ENCODE data around the gene PLEK.

DNA sequence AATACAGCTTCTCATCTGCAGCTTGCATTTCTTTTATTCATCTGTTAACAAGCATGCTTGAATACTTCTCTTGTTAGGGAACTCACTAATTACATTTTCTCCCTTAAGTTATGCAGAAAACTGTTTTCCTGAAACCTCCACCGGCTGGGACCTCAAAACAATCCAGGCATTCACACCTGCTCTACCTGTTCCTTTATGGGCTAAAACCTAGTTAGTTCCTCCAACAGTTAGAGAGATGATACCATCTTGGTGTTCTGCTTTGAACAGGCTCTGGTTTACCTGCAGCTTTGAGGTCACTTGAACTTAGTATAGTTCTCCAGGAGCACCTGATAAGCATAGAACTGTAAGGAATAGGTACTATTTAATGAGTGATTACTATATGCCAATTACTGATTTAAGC is 6.1 kb downstream of the PLEK start:
- TF ChIP-seq, protein P1, sequence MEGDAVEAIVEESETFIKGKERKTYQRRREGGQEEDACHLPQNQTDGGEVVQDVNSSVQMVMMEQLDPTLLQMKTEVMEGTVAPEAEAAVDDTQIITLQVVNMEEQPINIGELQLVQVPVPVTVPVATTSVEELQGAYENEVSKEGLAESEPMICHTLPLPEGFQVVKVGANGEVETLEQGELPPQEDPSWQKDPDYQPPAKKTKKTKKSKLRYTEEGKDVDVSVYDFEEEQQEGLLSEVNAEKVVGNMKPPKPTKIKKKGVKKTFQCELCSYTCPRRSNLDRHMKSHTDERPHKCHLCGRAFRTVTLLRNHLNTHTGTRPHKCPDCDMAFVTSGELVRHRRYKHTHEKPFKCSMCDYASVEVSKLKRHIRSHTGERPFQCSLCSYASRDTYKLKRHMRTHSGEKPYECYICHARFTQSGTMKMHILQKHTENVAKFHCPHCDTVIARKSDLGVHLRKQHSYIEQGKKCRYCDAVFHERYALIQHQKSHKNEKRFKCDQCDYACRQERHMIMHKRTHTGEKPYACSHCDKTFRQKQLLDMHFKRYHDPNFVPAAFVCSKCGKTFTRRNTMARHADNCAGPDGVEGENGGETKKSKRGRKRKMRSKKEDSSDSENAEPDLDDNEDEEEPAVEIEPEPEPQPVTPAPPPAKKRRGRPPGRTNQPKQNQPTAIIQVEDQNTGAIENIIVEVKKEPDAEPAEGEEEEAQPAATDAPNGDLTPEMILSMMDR (IDR thresholded peaks at IDR 0.05 in 2 of 3, conservative IDR thresholded peaks at IDR 0.05 in 1 of 3; ENCODE audit: control insufficient read depth in 2 of 3, extremely low read depth in 1 of 3, insufficient read depth in 1 of 3, low read depth in 3 of 3, low read length in 3 of 3): no peak
- TF ChIP-seq TAF1 (IDR thresholded peaks at IDR 0.05; ENCODE audit: borderline replicate concordance, low read depth, low read length) (no peak), BCL11A (IDR thresholded peaks at IDR 0.05; ENCODE audit: low read depth, low read length) (no peak), NRF1 (conservative IDR thresholded peaks at IDR 0.05; ENCODE audit: low read depth, low read length) (no peak), HCFC1 (IDR thresholded peaks at IDR 0.05; ENCODE audit: low read length) (no peak), EZH2 (IDR thresholded peaks at IDR 0.05; ENCODE audit: borderline replicate concordance, control insufficient read depth, low read depth, low read length) (no peak), POLR2A (IDR thresholded peaks at IDR 0.05; ENCODE audit: low read depth, low read length) (no peak), IRF4 (IDR thresholded peaks at IDR 0.05; ENCODE audit: low read depth, low read length) (no peak), TARDBP (IDR thresholded peaks at IDR 0.05; ENCODE audit: borderline replicate concordance) (no peak), POLR2AphosphoS5 (IDR thresholded peaks at IDR 0.05; ENCODE audit: low read length) (peak; percentile 56; the same call in 1 of the 2 replicates)
- TF ChIP-seq, protein P2, sequence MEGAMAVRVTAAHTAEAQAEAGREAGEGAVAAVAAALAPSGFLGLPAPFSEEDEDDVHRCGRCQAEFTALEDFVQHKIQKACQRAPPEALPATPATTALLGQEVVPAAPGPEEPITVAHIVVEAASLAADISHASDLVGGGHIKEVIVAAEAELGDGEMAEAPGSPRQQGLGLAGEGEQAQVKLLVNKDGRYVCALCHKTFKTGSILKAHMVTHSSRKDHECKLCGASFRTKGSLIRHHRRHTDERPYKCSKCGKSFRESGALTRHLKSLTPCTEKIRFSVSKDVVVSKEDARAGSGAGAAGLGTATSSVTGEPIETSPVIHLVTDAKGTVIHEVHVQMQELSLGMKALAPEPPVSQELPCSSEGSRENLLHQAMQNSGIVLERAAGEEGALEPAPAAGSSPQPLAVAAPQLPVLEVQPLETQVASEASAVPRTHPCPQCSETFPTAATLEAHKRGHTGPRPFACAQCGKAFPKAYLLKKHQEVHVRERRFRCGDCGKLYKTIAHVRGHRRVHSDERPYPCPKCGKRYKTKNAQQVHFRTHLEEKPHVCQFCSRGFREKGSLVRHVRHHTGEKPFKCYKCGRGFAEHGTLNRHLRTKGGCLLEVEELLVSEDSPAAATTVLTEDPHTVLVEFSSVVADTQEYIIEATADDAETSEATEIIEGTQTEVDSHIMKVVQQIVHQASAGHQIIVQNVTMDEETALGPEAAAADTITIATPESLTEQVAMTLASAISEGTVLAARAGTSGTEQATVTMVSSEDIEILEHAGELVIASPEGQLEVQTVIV (IDR thresholded peaks at IDR 0.05; ENCODE audit: borderline replicate concordance, partially characterized antibody): no peak
- TF ChIP-seq, protein P3, sequence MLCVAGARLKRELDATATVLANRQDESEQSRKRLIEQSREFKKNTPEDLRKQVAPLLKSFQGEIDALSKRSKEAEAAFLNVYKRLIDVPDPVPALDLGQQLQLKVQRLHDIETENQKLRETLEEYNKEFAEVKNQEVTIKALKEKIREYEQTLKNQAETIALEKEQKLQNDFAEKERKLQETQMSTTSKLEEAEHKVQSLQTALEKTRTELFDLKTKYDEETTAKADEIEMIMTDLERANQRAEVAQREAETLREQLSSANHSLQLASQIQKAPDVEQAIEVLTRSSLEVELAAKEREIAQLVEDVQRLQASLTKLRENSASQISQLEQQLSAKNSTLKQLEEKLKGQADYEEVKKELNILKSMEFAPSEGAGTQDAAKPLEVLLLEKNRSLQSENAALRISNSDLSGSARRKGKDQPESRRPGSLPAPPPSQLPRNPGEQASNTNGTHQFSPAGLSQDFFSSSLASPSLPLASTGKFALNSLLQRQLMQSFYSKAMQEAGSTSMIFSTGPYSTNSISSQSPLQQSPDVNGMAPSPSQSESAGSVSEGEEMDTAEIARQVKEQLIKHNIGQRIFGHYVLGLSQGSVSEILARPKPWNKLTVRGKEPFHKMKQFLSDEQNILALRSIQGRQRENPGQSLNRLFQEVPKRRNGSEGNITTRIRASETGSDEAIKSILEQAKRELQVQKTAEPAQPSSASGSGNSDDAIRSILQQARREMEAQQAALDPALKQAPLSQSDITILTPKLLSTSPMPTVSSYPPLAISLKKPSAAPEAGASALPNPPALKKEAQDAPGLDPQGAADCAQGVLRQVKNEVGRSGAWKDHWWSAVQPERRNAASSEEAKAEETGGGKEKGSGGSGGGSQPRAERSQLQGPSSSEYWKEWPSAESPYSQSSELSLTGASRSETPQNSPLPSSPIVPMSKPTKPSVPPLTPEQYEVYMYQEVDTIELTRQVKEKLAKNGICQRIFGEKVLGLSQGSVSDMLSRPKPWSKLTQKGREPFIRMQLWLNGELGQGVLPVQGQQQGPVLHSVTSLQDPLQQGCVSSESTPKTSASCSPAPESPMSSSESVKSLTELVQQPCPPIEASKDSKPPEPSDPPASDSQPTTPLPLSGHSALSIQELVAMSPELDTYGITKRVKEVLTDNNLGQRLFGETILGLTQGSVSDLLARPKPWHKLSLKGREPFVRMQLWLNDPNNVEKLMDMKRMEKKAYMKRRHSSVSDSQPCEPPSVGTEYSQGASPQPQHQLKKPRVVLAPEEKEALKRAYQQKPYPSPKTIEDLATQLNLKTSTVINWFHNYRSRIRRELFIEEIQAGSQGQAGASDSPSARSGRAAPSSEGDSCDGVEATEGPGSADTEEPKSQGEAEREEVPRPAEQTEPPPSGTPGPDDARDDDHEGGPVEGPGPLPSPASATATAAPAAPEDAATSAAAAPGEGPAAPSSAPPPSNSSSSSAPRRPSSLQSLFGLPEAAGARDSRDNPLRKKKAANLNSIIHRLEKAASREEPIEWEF (IDR thresholded peaks at IDR 0.05; ENCODE audit: insufficient replicate concordance, low read depth, low read length): no peak

Measured in GM12878 (cell line).